Measurements from ENCODE around the gene MMRN2.

MMRN2 gene

DNA sequence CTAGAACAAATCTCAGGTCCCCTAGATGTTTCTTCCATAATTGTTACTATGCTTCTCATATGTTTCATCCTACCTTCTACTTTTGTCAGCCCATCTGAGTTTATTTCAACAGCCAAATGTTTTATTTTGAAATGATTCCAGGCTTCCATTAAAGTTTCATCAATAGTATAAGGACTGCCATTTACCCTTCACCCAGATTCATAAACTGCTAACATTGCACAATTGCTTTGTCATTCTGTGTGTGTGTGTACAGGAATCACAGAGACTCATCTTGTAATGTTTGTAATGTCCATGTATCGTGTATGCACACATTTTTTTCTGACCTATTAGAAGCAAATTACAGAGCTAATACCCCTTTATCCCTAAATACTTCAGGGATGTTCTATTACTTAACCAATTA is 25.5 kb downstream of the MMRN2 start:
- no peaks in the 10 kb centered on the region for H3K36me3 Mint-ChIP-seq
- no peaks in the 10 kb centered on the region for H3K9me3 Mint-ChIP-seq
- ATAC-seq (replicated peaks) (no peak), DNase-seq (no peak)
- H3K4me1 Mint-ChIP-seq = no peaks in the 10 kb centered on the region
- H3K27ac Mint-ChIP-seq = no peak overlapping the region
- H3K4me3 Mint-ChIP-seq = no peak overlapping the region
- H3K27me3 Mint-ChIP-seq = peaks cover 3 to 5% of the 10 kb centered on the region in 2 donors

DNA sequence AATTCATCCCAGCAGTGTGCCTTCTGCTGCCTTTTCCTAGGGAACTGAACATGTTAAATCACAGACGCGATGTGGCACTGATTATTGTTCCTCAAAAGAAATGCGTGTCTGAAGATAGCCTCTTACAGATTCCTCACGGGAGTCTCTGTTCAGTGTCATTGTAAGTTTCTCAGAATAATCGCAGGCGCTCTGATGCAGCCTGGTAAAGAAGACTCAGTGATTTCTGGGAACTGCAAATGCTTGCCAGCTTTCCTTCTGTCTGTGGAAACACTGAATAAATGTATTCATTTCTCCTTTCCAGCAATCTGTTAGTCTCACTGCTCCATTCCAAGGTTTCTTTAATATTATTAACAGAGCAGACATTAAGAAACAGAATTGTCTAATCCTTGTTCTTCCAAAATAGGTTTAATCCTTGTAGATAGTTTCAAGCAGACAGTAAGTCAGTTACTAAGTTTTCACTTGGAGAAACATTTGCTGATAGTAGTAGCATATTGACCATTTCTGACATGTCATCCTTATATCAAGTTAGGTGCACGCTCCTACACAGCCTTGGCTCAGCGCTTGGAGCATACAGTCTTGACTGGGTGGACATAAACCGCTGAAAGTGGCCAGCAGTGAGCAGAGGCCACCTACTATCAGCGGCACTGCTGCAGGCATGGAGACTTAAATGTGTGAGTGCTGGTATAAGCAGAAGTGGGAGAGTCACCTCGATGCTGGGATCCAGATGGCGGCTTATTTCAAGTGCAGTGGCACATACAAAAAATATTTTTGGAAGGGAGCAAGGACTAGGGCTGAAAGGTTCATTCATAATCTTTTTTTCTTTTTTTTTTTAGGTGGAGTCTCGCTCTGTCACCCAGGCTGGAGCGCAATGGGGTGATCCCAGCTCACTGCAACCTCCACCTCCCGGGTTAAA is 27.7 kb downstream of the MMRN2 start:
- Mint-ChIP-seq H3K36me3 (no peaks in the 10 kb centered on the region), H3K4me1 (no peaks in the 10 kb centered on the region), H3K9me3 (no peaks in the 10 kb centered on the region), H3K4me3 (no peak overlapping the region), H3K27ac (no peak overlapping the region), H3K27me3 (peaks cover 0 to 5% of the 10 kb centered on the region in 2 donors)
- DNase-seq (no peak), ATAC-seq (replicated peaks) (no peak)

DNA sequence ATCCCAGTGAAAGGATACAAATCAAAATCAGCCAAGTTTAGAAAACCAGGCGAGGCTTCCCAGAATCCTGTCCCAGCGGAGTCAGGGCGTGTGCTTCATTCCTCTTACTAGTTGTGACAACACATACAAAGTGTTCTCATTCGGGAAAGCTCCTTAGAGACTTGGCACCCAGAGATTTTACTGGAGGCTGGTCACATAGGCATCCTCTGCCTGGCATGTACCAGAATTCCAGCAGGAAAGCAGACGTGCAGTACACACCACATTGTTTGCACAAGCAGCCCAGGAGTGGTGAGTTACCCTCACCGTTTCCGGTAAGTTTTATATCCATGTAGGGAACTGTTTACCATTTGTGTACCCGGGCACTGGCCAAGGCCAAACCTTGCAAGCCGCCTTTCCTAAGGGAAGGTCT is 34.9 kb downstream of the MMRN2 start:
- Mint-ChIP-seq H3K27me3 (no peaks in the 10 kb centered on the region), H3K36me3 (peaks cover 0 to 2% of the 10 kb centered on the region in 2 donors), H3K4me3 (no peak overlapping the region), H3K9me3 (no peaks in the 10 kb centered on the region), H3K27ac (no peak overlapping the region), H3K4me1 (no peaks in the 10 kb centered on the region)
- ATAC-seq (replicated peaks) (no peak), DNase-seq (no peak)

DNA sequence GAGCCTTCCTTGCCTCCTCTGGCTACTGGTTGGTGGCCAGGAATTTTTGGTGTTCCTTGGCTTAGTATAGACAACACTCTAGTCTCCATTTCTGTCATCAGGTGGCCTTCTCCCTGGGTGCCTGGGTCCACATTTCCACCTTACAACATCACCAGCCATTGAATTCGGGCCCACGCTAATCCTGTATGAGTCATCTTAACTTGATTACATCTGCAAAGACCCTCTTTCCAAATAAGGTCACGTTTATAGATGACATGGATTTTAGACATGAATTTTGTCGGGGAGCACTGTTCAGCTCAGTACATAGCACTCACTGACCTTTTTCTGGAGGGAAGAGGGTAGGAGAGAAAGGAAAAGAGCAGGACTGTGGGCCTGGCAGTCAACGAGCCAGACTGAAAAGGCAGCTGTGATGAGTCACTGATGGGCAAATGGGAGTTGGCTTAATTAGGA is 39.4 kb downstream of the MMRN2 start:
- Mint-ChIP-seq H3K27ac (no peak overlapping the region), H3K4me3 (no peak overlapping the region), H3K4me1 (no peaks in the 10 kb centered on the region), H3K36me3 (peaks cover 0 to 2% of the 10 kb centered on the region in 2 donors), H3K27me3 (no peaks in the 10 kb centered on the region), H3K9me3 (no peaks in the 10 kb centered on the region)
- DNase-seq (no peak), ATAC-seq (replicated peaks) (no peak)

DNA sequence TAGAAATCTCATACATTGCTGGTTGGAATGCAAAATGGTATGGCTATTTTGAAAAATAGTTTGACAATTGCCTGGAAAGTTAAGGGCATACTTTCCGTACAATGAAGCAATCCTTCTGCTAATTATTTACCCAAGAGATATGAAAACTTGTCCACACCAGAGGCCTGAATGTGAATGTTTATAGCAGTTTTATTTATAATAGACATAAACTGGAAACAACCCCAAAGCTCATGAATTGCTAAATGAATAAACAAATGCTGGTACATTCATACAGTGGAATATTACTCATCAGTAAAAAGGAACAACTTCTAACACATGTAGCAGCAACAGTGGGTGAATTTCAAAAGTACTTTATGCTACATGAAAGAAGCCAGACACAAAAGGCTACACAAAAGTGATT is 42.7 kb downstream of the MMRN2 start:
- Mint-ChIP-seq H3K9me3 (no peaks in the 10 kb centered on the region), H3K27ac (no peak overlapping the region), H3K36me3 (peaks cover 0 to 2% of the 10 kb centered on the region in 2 donors), H3K4me3 (no peak overlapping the region), H3K4me1 (no peaks in the 10 kb centered on the region), H3K27me3 (no peaks in the 10 kb centered on the region)
- DNase-seq (no peak), ATAC-seq (replicated peaks) (no peak)

DNA sequence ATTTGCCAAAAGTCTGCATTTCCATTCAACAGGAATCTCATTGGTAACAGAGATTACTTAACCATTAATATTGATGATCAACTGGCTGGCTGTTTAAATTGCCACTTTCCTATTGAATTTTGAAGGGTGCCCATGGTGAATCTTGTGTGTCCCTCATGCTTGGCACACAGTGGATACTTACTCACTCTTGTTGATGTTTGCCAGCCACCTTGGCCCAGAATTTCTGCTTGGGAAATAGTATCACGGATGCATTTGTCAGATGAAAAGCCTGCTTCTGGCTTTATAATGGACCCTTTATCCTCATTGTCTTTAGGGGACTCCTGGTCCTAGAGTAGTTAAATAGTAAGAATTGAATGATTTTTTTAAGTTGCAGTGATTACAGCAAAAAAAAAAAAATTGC is 52.0 kb downstream of the MMRN2 start:
- Mint-ChIP-seq H3K4me3 (no peak overlapping the region), H3K9me3 (peaks cover 4 to 5% of the 10 kb centered on the region in 2 donors), H3K4me1 (no peaks in the 10 kb centered on the region)

DNA sequence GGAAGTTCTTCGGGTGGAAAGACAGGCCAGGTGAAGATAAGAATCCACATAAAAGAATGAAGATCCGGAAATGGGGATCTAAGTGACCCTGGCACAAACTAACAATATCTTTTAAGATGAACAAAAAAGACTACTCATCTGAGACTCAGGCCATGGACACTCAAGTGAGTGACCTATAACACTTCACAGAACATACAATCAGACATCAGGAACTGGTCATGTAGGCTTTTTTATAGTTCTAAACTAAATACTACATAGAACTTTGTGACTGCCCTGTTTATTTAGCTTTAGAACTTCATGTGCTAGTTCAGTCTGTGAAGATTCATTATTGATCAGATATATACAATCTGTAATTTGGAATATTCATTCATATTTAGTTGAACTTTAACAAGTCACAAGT is 52.8 kb downstream of the MMRN2 start:
- DNase-seq (no peak), ATAC-seq (replicated peaks) (no peak)
- peaks cover 4 to 5% of the 10 kb centered on the region in 2 donors for H3K9me3 Mint-ChIP-seq
- peaks cover 5 to 9% of the 10 kb centered on the region in 2 donors for H3K36me3 Mint-ChIP-seq
- H3K27ac Mint-ChIP-seq = no peak overlapping the region
- no peaks in the 10 kb centered on the region for H3K4me1 Mint-ChIP-seq
- no peak overlapping the region for H3K4me3 Mint-ChIP-seq
- peaks cover 11 to 22% of the 10 kb centered on the region in 2 donors for H3K27me3 Mint-ChIP-seq

More for the DNA sequence above, 52.0 kb downstream of the MMRN2 start:
- ATAC-seq (replicated peaks) = no peak
- no peak for DNase-seq
- Mint-ChIP-seq H3K27ac (no peak overlapping the region), H3K27me3 (peaks cover 11 to 22% of the 10 kb centered on the region in 2 donors), H3K36me3 (peaks cover 5 to 9% of the 10 kb centered on the region in 2 donors)

DNA sequence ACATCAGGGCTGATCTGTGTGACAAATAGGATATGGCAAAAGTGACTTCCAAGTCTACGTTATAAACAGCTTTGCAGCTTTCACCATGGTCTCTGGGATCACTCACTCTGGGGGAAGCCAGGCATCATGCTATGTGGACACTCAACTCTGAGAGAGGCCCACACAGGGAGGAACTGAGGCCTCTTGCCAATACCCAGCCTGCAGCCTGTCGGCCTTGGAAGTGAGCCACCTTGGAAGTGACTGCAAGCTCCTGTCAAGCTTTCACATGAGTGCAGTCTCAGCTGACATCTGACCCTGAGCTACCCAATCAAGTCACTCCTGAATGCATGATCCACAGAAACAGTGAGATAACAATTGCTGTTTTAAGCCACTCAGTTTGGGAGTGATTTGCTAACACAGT is 56.5 kb downstream of the MMRN2 start:
- H3K27me3 Mint-ChIP-seq = peaks cover 19 to 29% of the 10 kb centered on the region in 2 donors
- peaks cover 0 to 3% of the 10 kb centered on the region in 2 donors for H3K36me3 Mint-ChIP-seq
- H3K9me3 Mint-ChIP-seq = no peaks in the 10 kb centered on the region
- H3K4me3 Mint-ChIP-seq = no peak overlapping the region
- H3K4me1 Mint-ChIP-seq = no peaks in the 10 kb centered on the region
- no peak for ATAC-seq (replicated peaks)
- DNase-seq = no peak
- H3K27ac Mint-ChIP-seq = no peak overlapping the region

DNA sequence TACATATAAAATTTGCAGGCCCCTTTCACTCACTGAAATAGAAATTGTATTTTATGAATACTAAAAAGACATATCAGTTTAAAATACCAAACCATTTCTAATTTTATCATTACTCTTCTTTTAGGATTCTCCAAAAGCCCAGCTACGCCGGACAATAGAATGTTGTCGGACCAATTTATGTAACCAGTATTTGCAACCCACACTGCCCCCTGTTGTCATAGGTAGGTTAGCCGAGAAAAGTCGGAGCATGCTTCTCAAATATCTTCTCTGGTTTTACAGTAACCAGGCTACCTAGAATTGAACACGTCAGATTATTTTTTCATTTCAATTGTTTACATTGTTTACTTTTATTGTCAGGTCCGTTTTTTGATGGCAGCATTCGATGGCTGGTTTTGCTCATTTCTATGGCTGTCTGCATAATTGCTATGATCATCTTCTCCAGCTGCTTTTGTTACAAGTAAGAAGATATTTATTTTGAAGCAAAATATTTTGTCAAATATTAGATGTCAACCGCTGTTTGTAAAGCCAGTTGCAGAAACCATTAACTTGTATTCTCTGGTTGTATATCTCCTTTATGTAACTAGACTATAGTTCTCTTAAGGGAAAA is 57.6 kb downstream of the MMRN2 start:
- DNase-seq = no peak
- H3K4me3 Mint-ChIP-seq = no peak overlapping the region
- peaks cover 19 to 29% of the 10 kb centered on the region in 2 donors for H3K27me3 Mint-ChIP-seq
- no peaks in the 10 kb centered on the region for H3K9me3 Mint-ChIP-seq
- H3K4me1 Mint-ChIP-seq = no peaks in the 10 kb centered on the region
- H3K36me3 Mint-ChIP-seq = no peaks in the 10 kb centered on the region
- peak; percentile 57 to 64 for ATAC-seq (replicated peaks)
- H3K27ac Mint-ChIP-seq = no peak overlapping the region

DNA sequence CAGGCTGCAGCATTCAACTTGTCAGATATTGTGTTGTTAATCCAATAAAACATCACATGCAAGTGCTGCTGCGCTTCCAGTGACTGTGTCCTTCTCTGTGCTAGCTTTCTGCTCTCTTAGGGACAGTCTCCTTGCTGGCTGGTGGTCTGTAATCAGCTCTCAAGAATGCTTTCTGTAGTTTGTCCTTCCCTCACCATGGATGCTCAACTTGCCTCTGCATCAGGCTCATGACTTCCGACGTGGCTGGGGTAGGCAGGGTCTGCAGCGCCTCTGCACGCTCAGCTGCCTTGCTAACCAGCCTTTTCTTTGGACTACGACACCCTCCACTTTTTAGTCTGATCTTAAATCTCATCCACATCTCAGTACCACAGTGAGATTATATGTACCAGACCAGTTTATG is 58.3 kb downstream of the MMRN2 start:
- H3K36me3 Mint-ChIP-seq = no peaks in the 10 kb centered on the region
- no peak overlapping the region for H3K4me3 Mint-ChIP-seq
- H3K9me3 Mint-ChIP-seq = no peaks in the 10 kb centered on the region
- ATAC-seq (replicated peaks) (no peak), DNase-seq (no peak)
- H3K27me3 Mint-ChIP-seq = peaks cover 16 to 29% of the 10 kb centered on the region in 2 donors
- no peaks in the 10 kb centered on the region for H3K4me1 Mint-ChIP-seq
- H3K27ac Mint-ChIP-seq = no peak overlapping the region

DNA sequence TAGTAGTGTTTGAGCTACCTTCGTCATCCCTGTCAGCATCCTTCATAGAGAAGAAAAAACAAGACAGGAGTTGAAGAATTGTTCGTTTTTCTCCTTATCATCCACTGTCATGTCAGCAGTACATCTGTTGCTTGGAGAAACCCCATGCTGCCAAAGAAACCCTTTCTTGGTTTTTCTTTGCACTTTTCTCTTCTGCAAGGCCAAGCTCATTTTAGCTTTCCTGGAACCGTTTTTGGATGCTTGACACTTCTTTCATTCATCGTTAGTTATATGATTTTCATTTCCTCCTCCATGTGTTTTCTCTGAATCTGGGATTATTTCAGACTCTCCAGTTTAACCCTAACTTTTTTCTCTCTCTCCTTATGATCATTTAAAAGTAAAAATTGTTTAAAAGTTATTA is 58.9 kb downstream of the MMRN2 start:
- Mint-ChIP-seq H3K4me3 (no peak overlapping the region), H3K4me1 (no peaks in the 10 kb centered on the region), H3K36me3 (no peaks in the 10 kb centered on the region), H3K9me3 (no peaks in the 10 kb centered on the region), H3K27me3 (peaks cover 15 to 29% of the 10 kb centered on the region in 2 donors), H3K27ac (no peak overlapping the region)
- DNase-seq (no peak), ATAC-seq (replicated peaks) (no peak)

DNA sequence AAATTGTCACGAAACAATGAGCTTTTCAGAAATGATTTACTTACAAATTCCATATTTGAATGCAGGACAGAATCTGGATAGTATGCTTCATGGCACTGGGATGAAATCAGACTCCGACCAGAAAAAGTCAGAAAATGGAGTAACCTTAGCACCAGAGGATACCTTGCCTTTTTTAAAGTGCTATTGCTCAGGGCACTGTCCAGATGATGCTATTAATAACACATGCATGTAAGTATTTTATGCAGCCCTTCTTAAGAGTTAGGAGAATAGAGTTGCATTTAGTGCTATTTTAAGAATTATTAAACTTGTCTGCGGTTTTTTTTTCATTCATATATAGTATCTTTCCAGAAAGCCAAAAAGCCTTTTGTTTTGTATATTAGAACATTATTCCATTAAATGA is 67.4 kb downstream of the MMRN2 start:
- Mint-ChIP-seq H3K9me3 (no peaks in the 10 kb centered on the region), H3K36me3 (no peaks in the 10 kb centered on the region), H3K4me3 (no peak overlapping the region), H3K4me1 (peaks cover 6 to 15% of the 10 kb centered on the region in 2 donors), H3K27me3 (no peaks in the 10 kb centered on the region), H3K27ac (no peak overlapping the region)
- DNase-seq (no peak), ATAC-seq (replicated peaks) (no peak)

DNA sequence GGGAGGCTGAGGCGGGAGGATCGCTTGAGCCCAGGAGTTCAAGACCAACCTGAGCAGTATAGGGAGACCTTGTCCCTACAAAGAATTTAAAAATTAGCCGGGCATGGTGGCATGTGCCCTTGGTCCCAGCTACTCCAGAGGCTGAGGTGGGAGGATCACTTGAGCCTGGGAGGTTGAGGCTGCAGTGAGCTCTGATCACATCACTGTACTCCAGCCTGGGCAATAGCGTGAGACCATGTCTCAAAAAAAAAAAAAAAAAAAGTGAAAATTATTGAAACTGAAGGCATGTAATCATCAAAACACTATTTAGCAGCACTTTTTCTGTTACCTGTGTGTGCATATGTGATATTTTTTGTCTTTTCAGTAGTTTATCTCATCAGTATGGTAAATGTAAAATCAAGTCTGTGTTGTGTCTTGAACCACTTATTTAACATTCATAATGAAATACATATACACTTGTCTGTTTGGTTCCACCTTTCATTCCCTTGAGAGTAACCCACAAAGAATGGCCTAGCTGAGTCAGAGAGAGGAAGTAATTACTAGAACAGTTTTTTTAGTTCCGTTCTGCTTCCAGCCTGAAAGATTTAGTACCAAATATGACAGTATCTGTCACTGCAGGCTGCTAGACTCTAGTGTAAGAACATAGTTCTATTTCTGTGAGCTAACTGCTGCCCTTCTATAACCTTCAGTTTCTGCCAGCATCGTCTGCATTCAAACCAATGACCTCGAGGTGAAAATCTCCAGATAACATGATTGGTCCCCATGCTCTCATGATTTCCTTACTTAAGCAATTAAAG is 68.6 kb downstream of the MMRN2 start:
- ATAC-seq (replicated peaks) = peak; percentile 99
- H3K4me3 Mint-ChIP-seq = peak overlapping the region; percentile 22 to 25
- H3K4me1 Mint-ChIP-seq = peaks cover 6 to 15% of the 10 kb centered on the region in 2 donors
- H3K9me3 Mint-ChIP-seq = no peaks in the 10 kb centered on the region
- peak overlapping the region; percentile 26 for H3K27ac Mint-ChIP-seq
- DNase-seq = no peak
- no peaks in the 10 kb centered on the region for H3K27me3 Mint-ChIP-seq
- H3K36me3 Mint-ChIP-seq = no peaks in the 10 kb centered on the region
